ENCODE data around the gene FOXO6. TPM values are rescaled to one million over a fixed set of nuclear protein-coding genes. Genes with fewer than 3 reads are reported as not detected.
"Not testable (repeated sequence)": the region's sequence is repeated elsewhere in the genome, so short reads cannot be mapped to it uniquely, and the experiment has no call there.

FOXO6 gene
- total RNA-seq, 1 donor from 2014 or later = 0.38 TPM

GRCh38 chr1:41328780-41329640, 32.2 kb upstream of the FOXO6 start:
- DNase-seq (ENCODE audit: low spot score) (no peak), ATAC-seq (no peak)

GRCh38 chr1:41329662-41330587, 31.3 kb upstream of the FOXO6 start:
- ATAC-seq (no peak), DNase-seq (ENCODE audit: low spot score) (peak; percentile 31)

GRCh38 chr1:41330588-41331545, 30.4 kb upstream of the FOXO6 start:
- no peak for ATAC-seq
- DNase-seq (ENCODE audit: low spot score) = peak; percentile 33

GRCh38 chr1:41331546-41331917, 29.7 kb upstream of the FOXO6 start:
- DNase-seq (ENCODE audit: low spot score) (peak; percentile 8), ATAC-seq (no peak)

GRCh38 chr1:41332161-41332560, 29.1 kb upstream of the FOXO6 start:
- not testable (repeated sequence) for ATAC-seq
- peak; percentile 19 for DNase-seq (ENCODE audit: low spot score)

- DNase-seq (ENCODE audit: low spot score) = peak; percentile 14
These were observed 28.0 kb upstream of the FOXO6 start for GRCh38 chr1:41333146-41333784.

GRCh38 chr1:41338820-41339219, 22.4 kb upstream of the FOXO6 start:
- DNase-seq (ENCODE audit: low spot score) = no peak

More at GRCh38 chr1:41333146-41333784, 28.0 kb upstream of the FOXO6 start:
- ATAC-seq = no peak

GRCh38 chr1:41340655-41341364, 20.4 kb upstream of the FOXO6 start:
- ATAC-seq (no peak), DNase-seq (ENCODE audit: low spot score) (no peak)

More at GRCh38 chr1:41338820-41339219, 22.4 kb upstream of the FOXO6 start:
- no peak for ATAC-seq

- ATAC-seq (no peak), DNase-seq (ENCODE audit: low spot score) (no peak)
These were observed 19.9 kb upstream of the FOXO6 start for GRCh38 chr1:41341365-41341683.

- ATAC-seq (no peak), DNase-seq (ENCODE audit: low spot score) (no peak)
These were observed 19.3 kb upstream of the FOXO6 start for GRCh38 chr1:41341772-41342562.

- no peak for ATAC-seq
- no peak for DNase-seq (ENCODE audit: low spot score)
These were observed 18.4 kb upstream of the FOXO6 start for GRCh38 chr1:41342774-41343355.

GRCh38 chr1:41343790-41344699, 17.2 kb upstream of the FOXO6 start:
- DNase-seq (ENCODE audit: low spot score) = no peak
- no peak for ATAC-seq

GRCh38 chr1:41344708-41345159, 16.5 kb upstream of the FOXO6 start:
- no peak for DNase-seq (ENCODE audit: low spot score)
- no peak for ATAC-seq

- DNase-seq (ENCODE audit: low spot score) (no peak), ATAC-seq (no peak)
These were observed 15.7 kb upstream of the FOXO6 start for GRCh38 chr1:41345434-41346075.

- ATAC-seq (no peak), DNase-seq (ENCODE audit: low spot score) (no peak)
These were observed 14.0 kb upstream of the FOXO6 start for GRCh38 chr1:41347276-41347675.

- no peak for DNase-seq (ENCODE audit: low spot score)
- ATAC-seq = no peak
These were observed 12.8 kb upstream of the FOXO6 start for GRCh38 chr1:41348394-41348793.
